Common myeloid progenitor, CD34-positive (primary cell): ENCODE data around the gene RNF11.

ENCODE experiments used
- CTCF ChIA-PET: fragments of 350-600 bp; sonication (Branson Sonifier 250); formaldehyde crosslinking; loops from one replicate; lab custom pipeline; 2021; ENCODE audit warnings: antibody characterized with exemption; lab: Charles Lee
- POLR2A ChIA-PET: fragments of 350-600 bp; sonication (Branson Sonifier 250); formaldehyde crosslinking; loops from one replicate; lab custom pipeline; 2021; ENCODE audit warnings: antibody characterized with exemption; lab: Charles Lee
- DNase-seq, 3 donors: peaks; one replicate each; pipeline versions ENCODE4 v3.0.0 to v3.0.0-alpha.2; 2013
- H3K27ac ChIP-seq, 2 experiments: 1 replicate in 1 of 2; 2 replicates in 1 of 2; pipeline ENCODE4 v1.7.0; 2013; ENCODE audit warnings: inconsistent platforms in 2 of 2, low read length in 2 of 2, mild to moderate bottlenecking in 2 of 2, low read depth in 1 of 2, moderate library complexity in 1 of 2; ENCODE audit not compliant: severe bottlenecking in 2 of 2, insufficient read depth in 1 of 2, poor library complexity in 1 of 2
- H3K27me3 ChIP-seq, 5 experiments: replicated peaks in 2 of 5; 1 replicate in 3 of 5; 2 replicates in 2 of 5; pipeline versions ENCODE4 v1.6.1 to v1.7.0; 2013; ENCODE audit warnings: low read length in 4 of 5, mild to moderate bottlenecking in 2 of 5, moderate library complexity in 2 of 5, inconsistent platforms in 1 of 5; ENCODE audit not compliant: insufficient read depth in 5 of 5, control insufficient read depth in 4 of 5
- H3K36me3 ChIP-seq, 4 experiments: 1 replicate in 2 of 4; 2 replicates in 2 of 4; pipeline versions ENCODE4 v1.6.1 to v1.7.0; 2013; ENCODE audit warnings: low read length in 3 of 4, control low read depth in 1 of 4, mild to moderate bottlenecking in 1 of 4; ENCODE audit not compliant: control insufficient read depth in 4 of 4, insufficient read depth in 4 of 4
- H3K4me1 ChIP-seq, 4 experiments: 1 replicate in 3 of 4; 2 replicates in 1 of 4; pipeline versions ENCODE4 v1.6.1 to v1.7.1; 2013; ENCODE audit warnings: low read length in 3 of 4, mild to moderate bottlenecking in 3 of 4, control low read depth in 1 of 4, inconsistent platforms in 1 of 4, moderate library complexity in 1 of 4; ENCODE audit not compliant: control insufficient read depth in 4 of 4, insufficient read depth in 4 of 4; ENCODE audit errors: control extremely low read depth in 1 of 4
- H3K4me3 ChIP-seq, 7 experiments: 1 replicate in 4 of 7; 2 replicates in 3 of 7; pipeline versions ENCODE4 v1.5.1 to v1.7.0; 2013; ENCODE audit warnings: mild to moderate bottlenecking in 7 of 7, low read length in 6 of 7, moderate library complexity in 6 of 7, inconsistent platforms in 2 of 7, low read depth in 2 of 7, control low read depth in 1 of 7; ENCODE audit not compliant: insufficient read depth in 4 of 7, control insufficient read depth in 1 of 7; ENCODE audit errors: extremely low read depth in 1 of 7
- H3K9me3 ChIP-seq, 5 experiments: 1 replicate in 4 of 5; 2 replicates in 1 of 5; pipeline versions ENCODE4 v1.6.1 to v1.7.1; 2013; ENCODE audit warnings: low read length in 4 of 5, mild to moderate bottlenecking in 2 of 5, inconsistent platforms in 1 of 5, low read depth in 1 of 5, moderate library complexity in 1 of 5; ENCODE audit not compliant: control insufficient read depth in 4 of 5, insufficient read depth in 2 of 5; ENCODE audit errors: control extremely low read depth in 1 of 5
- WGBS: methylation state at CpG from one replicate; pipeline ENCODE4 v1.1.5; 2013; ENCODE audit not compliant: insufficient coverage; 5-methylcytosine and 5-hydroxymethylcytosine counted together

The RNF11 gene

GRCh38 chr1:51236531-51237350, 668 bp downstream of the RNF11 start:
- 0% methylated on average over 37 of the region's 54 CpGs for WGBS
- Histone ChIP-seq H3K36me3 (peaks cover 0 to 4% (median 0%) of the 10 kb centered on the region in 4 experiments), H3K4me3 (peak overlapping the region; percentile 85 to 100 (median 95)), H3K27me3 (no peaks in the 10 kb centered on the region), H3K9me3 (no peaks in the 10 kb centered on the region), H3K27ac (peak overlapping the region; percentile 82 to 93), H3K4me1 (peaks cover 22 to 32% (median 29%) of the 10 kb centered on the region in 4 experiments)
- CTCF ChIA-PET, result interaction anchor here (1.4 to 1.7 kb wide), 2 partner anchors 45 to 64 kb away, joined by 3 to 4 read pairs; no protein-coding TSS in a partner anchor
- POLR2A ChIA-PET, result interaction anchor here (1.0 to 1.2 kb wide), 2 partner anchors 20 to 34 kb away, joined by 3 to 4 read pairs; no protein-coding TSS in a partner anchor
- peak; percentile 34 to 70 (median 62) for DNase-seq

DNA sequence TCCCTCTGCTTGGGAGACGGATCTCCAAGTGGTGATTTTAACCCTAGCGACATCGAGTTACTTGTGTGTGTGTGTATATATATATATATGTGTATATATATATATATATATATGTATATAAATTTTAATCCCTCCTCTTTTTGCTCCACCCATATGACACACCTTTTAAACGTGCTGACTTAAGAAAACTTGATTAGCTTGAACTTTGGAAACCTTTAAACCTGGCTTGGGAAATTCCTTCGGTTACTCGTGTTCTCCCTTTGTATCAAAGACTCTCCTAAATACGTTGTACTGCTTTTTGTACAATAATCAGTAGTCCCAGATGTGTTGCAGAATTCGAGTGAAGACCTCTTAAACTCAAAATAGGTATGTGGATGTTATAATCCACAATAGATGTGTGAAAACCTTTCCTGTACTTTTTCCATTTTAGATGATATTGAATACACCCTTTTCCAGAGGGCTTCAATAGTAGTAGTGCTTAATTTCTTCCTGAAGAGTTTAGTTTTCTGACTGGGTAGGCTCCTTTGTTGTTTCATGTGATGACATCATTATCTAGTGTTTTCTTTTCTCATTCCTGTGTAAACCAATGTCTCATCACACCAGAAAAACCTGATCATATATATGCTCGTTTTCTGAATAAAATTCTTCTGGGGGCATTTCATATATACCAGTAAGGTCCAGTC, 1.4 kb downstream of the RNF11 start:
- peaks cover 22 to 32% (median 29%) of the 10 kb centered on the region in 4 experiments for H3K4me1 ChIP-seq

DNA sequence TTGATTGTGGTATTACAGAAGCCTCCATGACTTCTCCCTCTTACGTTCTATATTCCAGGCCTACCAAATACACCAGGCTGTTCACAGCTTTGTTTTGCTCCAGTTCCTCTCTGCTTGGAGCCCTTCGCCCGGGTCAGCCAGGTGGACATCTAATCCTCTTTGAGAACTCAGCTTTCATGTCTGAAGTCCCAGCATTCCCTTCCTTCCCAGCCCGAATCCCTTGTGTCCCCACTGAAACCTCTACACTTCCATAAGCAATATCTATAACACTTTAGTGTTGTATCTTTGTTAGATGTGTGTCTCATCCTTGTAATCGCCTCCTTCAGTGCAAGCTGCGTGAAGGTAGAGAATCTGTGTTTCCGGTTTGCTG, 1.9 kb downstream of the RNF11 start:
- H3K27ac ChIP-seq, result peak overlapping the region in 1 of 2 experiments; percentile 93
- POLR2A ChIA-PET, result no interaction called here
- CTCF ChIA-PET, result interaction anchor here (1.0 kb wide), 1 partner anchor 47 kb away, joined by 3 read pairs; no protein-coding TSS in a partner anchor
- no peaks in the 10 kb centered on the region for H3K9me3 ChIP-seq
- no peak for DNase-seq
- H3K4me3 ChIP-seq, result peak overlapping the region in 6 of 7 experiments; percentile 20 to 100 (median 94)
- H3K27me3 ChIP-seq, result no peaks in the 10 kb centered on the region
- H3K4me1 ChIP-seq, result peaks cover 22 to 32% (median 29%) of the 10 kb centered on the region in 4 experiments
- peaks cover 0 to 4% (median 0%) of the 10 kb centered on the region in 4 experiments for H3K36me3 ChIP-seq
- WGBS, result 72% methylated on average over 6 of the region's 7 CpGs

More for the DNA sequence above, 1.4 kb downstream of the RNF11 start:
- Histone ChIP-seq H3K9me3 (no peaks in the 10 kb centered on the region), H3K27ac (peak overlapping the region in 1 of 2 experiments; percentile 93), H3K36me3 (peaks cover 0 to 4% (median 0%) of the 10 kb centered on the region in 4 experiments), H3K4me3 (peak overlapping the region in 6 of 7 experiments; percentile 87 to 100 (median 95)), H3K27me3 (no peaks in the 10 kb centered on the region)
- CTCF ChIA-PET, result interaction anchor here (1.0 to 1.7 kb wide), 2 partner anchors 45 to 47 kb away, joined by 3 to 4 read pairs; no protein-coding TSS in a partner anchor
- 86% methylated on average over 1 of the region's 9 CpGs for WGBS
- DNase-seq, result no peak
- POLR2A ChIA-PET, result no interaction called here

GRCh38 chr1:51240084-51240483, 4.0 kb downstream of the RNF11 start:
- H3K4me1 ChIP-seq, result peaks cover 15 to 25% (median 21%) of the 10 kb centered on the region in 4 experiments
- no peak overlapping the region for H3K27ac ChIP-seq
- WGBS, result 100% methylated on average over 2 of the region's 2 CpGs
- H3K4me3 ChIP-seq, result no peak overlapping the region
- POLR2A ChIA-PET, result no interaction called here
- H3K9me3 ChIP-seq, result no peaks in the 10 kb centered on the region
- peaks cover 0 to 4% (median 0%) of the 10 kb centered on the region in 4 experiments for H3K36me3 ChIP-seq
- CTCF ChIA-PET, result no interaction called here
- DNase-seq, result no peak
- no peaks in the 10 kb centered on the region for H3K27me3 ChIP-seq

GRCh38 chr1:51241119-51241518, 5.0 kb downstream of the RNF11 start:
- no peak for DNase-seq
- ChIA-PET POLR2A (no interaction called here), CTCF (interaction anchor here (0.7 kb wide), 1 partner anchor 14 kb away, joined by 4 read pairs; no protein-coding TSS in a partner anchor)
- Histone ChIP-seq H3K4me1 (peaks cover 9 to 17% (median 12%) of the 10 kb centered on the region in 4 experiments), H3K27me3 (no peaks in the 10 kb centered on the region), H3K9me3 (no peaks in the 10 kb centered on the region), H3K4me3 (no peak overlapping the region), H3K27ac (peak overlapping the region in 1 of 2 experiments; percentile 6), H3K36me3 (peaks cover 0 to 4% (median 0%) of the 10 kb centered on the region in 4 experiments)
- WGBS, result no CpG with 5 or more reads among the region's 1 CpG

DNA sequence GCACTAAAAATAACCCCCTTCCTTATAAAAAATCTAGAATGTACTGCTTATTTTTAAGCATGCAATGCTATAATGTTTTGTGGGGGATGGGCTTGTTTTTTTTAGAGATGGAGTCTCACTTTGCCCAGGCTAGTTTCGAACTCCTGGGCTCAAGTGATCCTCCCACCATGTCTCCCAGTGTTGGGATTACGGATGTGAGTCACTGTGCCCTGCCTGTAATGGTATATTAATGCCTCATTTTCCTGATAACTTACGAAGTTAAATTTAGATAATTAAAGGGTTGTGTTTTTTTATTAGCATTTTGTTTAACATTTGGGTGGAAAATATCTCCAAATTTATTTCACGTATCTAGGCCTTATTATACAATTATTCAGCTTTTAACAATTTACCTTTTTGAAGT, 6.5 kb downstream of the RNF11 start:
- Histone ChIP-seq H3K27ac (no peak overlapping the region), H3K27me3 (no peaks in the 10 kb centered on the region), H3K4me1 (peaks cover 6 to 14% (median 9%) of the 10 kb centered on the region in 4 experiments), H3K9me3 (no peaks in the 10 kb centered on the region), H3K4me3 (no peak overlapping the region), H3K36me3 (peaks cover 0 to 4% (median 0%) of the 10 kb centered on the region in 4 experiments)
- ChIA-PET CTCF (interaction anchor here (1.2 kb wide), 1 partner anchor 13 kb away, joined by 3 read pairs; no protein-coding TSS in a partner anchor), POLR2A (no interaction called here)
- no peak for DNase-seq
- 80% methylated on average over 1 of the region's 4 CpGs for WGBS
